HUES6 (cell line): ENCODE results near the gene CLEC4C.

Experiments used
- H3K27ac ChIP-seq: 2 replicates; pipeline ENCODE4 v1.7.0; 2013; ENCODE audit warnings: low read depth, mild to moderate bottlenecking, low read length, inconsistent platforms
- H3K27me3 ChIP-seq: 2 replicates; pipeline ENCODE4 v1.6.1; 2013; ENCODE audit warnings: low read length; ENCODE audit not compliant: control insufficient read depth, insufficient read depth
- H3K36me3 ChIP-seq: 2 replicates; pipeline ENCODE4 v1.6.1; 2013; ENCODE audit warnings: low read length; ENCODE audit not compliant: control insufficient read depth, insufficient read depth
- H3K4me1 ChIP-seq: 2 replicates; pipeline ENCODE4 v1.6.1; 2013; ENCODE audit warnings: low read length; ENCODE audit not compliant: control insufficient read depth, insufficient read depth
- H3K4me3 ChIP-seq: 2 replicates; pipeline ENCODE4 v1.5.1; 2013; ENCODE audit warnings: low read depth, low read length
- H3K9ac ChIP-seq: one replicate; pipeline ENCODE4 v1.6.1; 2013; ENCODE audit warnings: mild to moderate bottlenecking, low read length
- H3K9me3 ChIP-seq: 2 replicates; pipeline ENCODE4 v1.6.1; 2013; ENCODE audit warnings: low read depth, low read length; ENCODE audit not compliant: control insufficient read depth, insufficient read depth

Gene CLEC4C

GRCh38 chr12:7723926-7724325 lies 23.2 kb downstream of the CLEC4C start:
- Histone ChIP-seq H3K36me3 (no peaks in the 10 kb centered on the region), H3K27ac (no peak overlapping the region), H3K4me1 (no peaks in the 10 kb centered on the region), H3K9me3 (peaks cover 14% of the 10 kb centered on the region), H3K27me3 (no peaks in the 10 kb centered on the region), H3K9ac (no peak overlapping the region), H3K4me3 (no peak overlapping the region)

- H3K27ac ChIP-seq = no peak overlapping the region
- no peak overlapping the region for H3K9ac ChIP-seq
- no peaks in the 10 kb centered on the region for H3K27me3 ChIP-seq
- H3K4me3 ChIP-seq = no peak overlapping the region
- peaks cover 2% of the 10 kb centered on the region; the same call in 1 of the 2 replicates for H3K4me1 ChIP-seq
- H3K9me3 ChIP-seq = no peaks in the 10 kb centered on the region
- no peaks in the 10 kb centered on the region for H3K36me3 ChIP-seq
These were observed 27.0 kb downstream of the CLEC4C start for GRCh38 chr12:7719946-7720730.

- no peaks in the 10 kb centered on the region for H3K36me3 ChIP-seq
- H3K4me1 ChIP-seq = peaks cover 5% of the 10 kb centered on the region; the same call in 1 of the 2 replicates
- H3K27me3 ChIP-seq = no peaks in the 10 kb centered on the region
- H3K9ac ChIP-seq = no peak overlapping the region
- H3K9me3 ChIP-seq = no peaks in the 10 kb centered on the region; the same call in 1 of the 2 replicates
- H3K4me3 ChIP-seq = no peak overlapping the region
- no peak overlapping the region for H3K27ac ChIP-seq
These were observed 30.8 kb downstream of the CLEC4C start for GRCh38 chr12:7716381-7716780.

GRCh38 chr12:7712841-7713442 lies 34.2 kb downstream of the CLEC4C start:
- H3K4me3 ChIP-seq = no peak overlapping the region
- H3K4me1 ChIP-seq = peaks cover 18% of the 10 kb centered on the region
- H3K36me3 ChIP-seq = no peaks in the 10 kb centered on the region
- no peaks in the 10 kb centered on the region for H3K27me3 ChIP-seq
- no peaks in the 10 kb centered on the region; the same call in 1 of the 2 replicates for H3K9me3 ChIP-seq
- H3K27ac ChIP-seq = no peak overlapping the region
- no peak overlapping the region for H3K9ac ChIP-seq

GRCh38 chr12:7711133-7711532 lies 36.0 kb downstream of the CLEC4C start, which contains the start of gene DPPA3:
DPPA3 (plus strand) TSS chr12:7711433; CDS start chr12:7711571, 138 bp downstream.
- H3K36me3 ChIP-seq = no peaks in the 10 kb centered on the region
- no peak within 1 kb of the TSS for H3K9ac ChIP-seq
- H3K27me3 ChIP-seq = no peaks in the 10 kb centered on the region
- H3K9me3 ChIP-seq = no peaks in the 10 kb centered on the region; the same call in 1 of the 2 replicates
- peaks cover 15% of the 10 kb centered on the region for H3K4me1 ChIP-seq
- no peak within 1 kb of the TSS for H3K4me3 ChIP-seq
- no peak within 1 kb of the TSS for H3K27ac ChIP-seq

- Histone ChIP-seq H3K4me1 (peaks cover 15% of the 10 kb centered on the region), H3K36me3 (no peaks in the 10 kb centered on the region), H3K9ac (no peak overlapping the region), H3K27me3 (no peaks in the 10 kb centered on the region), H3K9me3 (no peaks in the 10 kb centered on the region; the same call in 1 of the 2 replicates), H3K4me3 (no peak overlapping the region), H3K27ac (no peak overlapping the region)
These were observed 37.1 kb downstream of the CLEC4C start for GRCh38 chr12:7709969-7710675.

GRCh38 chr12:7705846-7706245 lies 41.3 kb downstream of the CLEC4C start:
- H3K4me1 ChIP-seq = peaks cover 8% of the 10 kb centered on the region
- H3K27ac ChIP-seq = no peak overlapping the region
- H3K36me3 ChIP-seq = no peaks in the 10 kb centered on the region
- no peak overlapping the region for H3K4me3 ChIP-seq
- no peaks in the 10 kb centered on the region for H3K27me3 ChIP-seq
- H3K9ac ChIP-seq = no peak overlapping the region
- H3K9me3 ChIP-seq = no peaks in the 10 kb centered on the region

- Histone ChIP-seq H3K9ac (peak within 1 kb of the TSS; percentile 74), H3K4me1 (peaks cover 26% of the 10 kb centered on the region), H3K36me3 (no peaks in the 10 kb centered on the region), H3K27ac (peak within 1 kb of the TSS; percentile 79), H3K4me3 (peak within 1 kb of the TSS; percentile 45), H3K9me3 (no peaks in the 10 kb centered on the region), H3K27me3 (no peaks in the 10 kb centered on the region)
These were observed 51.5 kb downstream of the CLEC4C start, which contains the start of gene GDF3 for GRCh38 chr12:7695566-7696197. GDF3 (minus strand) TSS chr12:7695775; CDS start chr12:7695728, 47 bp downstream.

GRCh38 chr12:7695237-7695560 lies 52.0 kb downstream of the CLEC4C start:
- peak overlapping the region; percentile 79 for H3K27ac ChIP-seq
- peaks cover 26% of the 10 kb centered on the region for H3K4me1 ChIP-seq
- no peaks in the 10 kb centered on the region for H3K9me3 ChIP-seq
- peak overlapping the region; percentile 45 for H3K4me3 ChIP-seq
- no peaks in the 10 kb centered on the region for H3K27me3 ChIP-seq
- H3K36me3 ChIP-seq = peaks cover 5% of the 10 kb centered on the region
- peak overlapping the region; percentile 74 for H3K9ac ChIP-seq

GRCh38 chr12:7694556-7695236 lies 52.5 kb downstream of the CLEC4C start:
- H3K4me3 ChIP-seq = peak overlapping the region; percentile 45
- H3K9me3 ChIP-seq = no peaks in the 10 kb centered on the region
- peak overlapping the region; percentile 79 for H3K27ac ChIP-seq
- H3K36me3 ChIP-seq = peaks cover 10% of the 10 kb centered on the region
- H3K9ac ChIP-seq = peak overlapping the region; percentile 74
- peaks cover 26% of the 10 kb centered on the region for H3K4me1 ChIP-seq
- H3K27me3 ChIP-seq = no peaks in the 10 kb centered on the region
